H1 (cell line): ENCODE measurements around the gene PPP6R1. TPM values are rescaled to one million over a fixed set of nuclear protein-coding genes. Genes with fewer than 3 reads are reported as not detected.

Experiments used
- CTCF ChIA-PET: fragments of 300-600 bp; sonication (Branson Sonifier 250); formaldehyde crosslinking; loops from one replicate; lab custom pipeline; 2021; ENCODE audit not compliant: partially characterized antibody; lab: Charles Lee
- POLR2A ChIA-PET: fragments of 300-600 bp; sonication (Branson Sonifier 250); formaldehyde crosslinking; loops from one replicate; lab custom pipeline; 2021; ENCODE audit warnings: inconsistent platforms; ENCODE audit not compliant: partially characterized antibody; lab: Charles Lee
- DNase-seq, 2 experiments: peaks; one replicate each; pipeline versions ENCODE4 v3.0.0 to v3.0.0-alpha.2; 2010 to 2022; ENCODE audit warnings: low spot score in 2 of 2, low read depth in 1 of 2, mixed read lengths in 1 of 2
- FAIRE-seq: peaks from 2 replicates; lab custom pipeline; 2011; peaks lifted over from hg19 to GRCh38; lab: Jason Lieb, UNC
- H2AFZ ChIP-seq: 2 replicates; pipeline ENCODE4 v1.8.1; 2012; ENCODE audit warnings: low read length, inconsistent platforms
- H2AK5ac ChIP-seq: 2 replicates; pipeline ENCODE4 v1.6.1; 2013; ENCODE audit warnings: low read depth, low read length
- H2BK120ac ChIP-seq: replicated peaks from 2 replicates; pipeline ENCODE3; 2013; ENCODE audit warnings: low read depth, low read length, inconsistent platforms
- H2BK12ac ChIP-seq: 2 replicates; pipeline ENCODE4 v1.6.1; 2013; ENCODE audit warnings: low read depth, low read length
- H2BK15ac ChIP-seq: 2 replicates; pipeline ENCODE4 v1.6.1; 2013; ENCODE audit warnings: low read length
- H2BK20ac ChIP-seq: 2 replicates; pipeline ENCODE4 v1.6.1; 2013; ENCODE audit warnings: low read length
- H2BK5ac ChIP-seq: 2 replicates; pipeline ENCODE4 v1.6.1; 2013; ENCODE audit warnings: low read depth, low read length
- H3K14ac ChIP-seq: 2 replicates; pipeline ENCODE4 v1.6.1; 2013; ENCODE audit warnings: inconsistent platforms; ENCODE audit not compliant: insufficient read length
- H3K18ac ChIP-seq: 2 replicates; pipeline ENCODE4 v1.6.1; 2013; ENCODE audit warnings: low read length; ENCODE audit errors: extremely low read depth
- H3K23ac ChIP-seq: 2 replicates; pipeline ENCODE4 v1.6.1; 2013; ENCODE audit warnings: inconsistent platforms; ENCODE audit not compliant: insufficient read length
- H3K23me2 ChIP-seq: 2 replicates; pipeline ENCODE4 v1.6.1; 2013; ENCODE audit warnings: low read depth, low read length
- H3K27ac ChIP-seq: 2 replicates; pipeline ENCODE4 v1.6.1; 2011; ENCODE audit warnings: low read depth, low read length, inconsistent platforms
- H3K27me3 ChIP-seq, 4 experiments: replicated peaks in 1 of 4; 1 replicate in 1 of 4; 2 replicates in 3 of 4; pipeline versions ENCODE4 v1.6.1 to v1.8.1; 2011 to 2013; ENCODE audit warnings: low read length in 3 of 4, mild to moderate bottlenecking in 3 of 4, inconsistent platforms in 2 of 4, mixed read lengths in 2 of 4, moderate library complexity in 1 of 4; ENCODE audit not compliant: control insufficient read depth in 3 of 4, insufficient read depth in 3 of 4; ENCODE audit errors: extremely low read depth in 1 of 4
- H3K36me3 ChIP-seq, 4 experiments: 2 replicates each; pipeline versions ENCODE4 v1.6.1 to v1.8.1; 2011 to 2013; ENCODE audit warnings: mild to moderate bottlenecking in 4 of 4, low read length in 3 of 4, moderate library complexity in 2 of 4, control low read depth in 1 of 4, inconsistent platforms in 1 of 4; ENCODE audit not compliant: insufficient read depth in 4 of 4, control insufficient read depth in 2 of 4
- H3K4ac ChIP-seq: replicated peaks from 2 replicates; pipeline ENCODE3; 2013; ENCODE audit warnings: low read length, low read depth, mixed read lengths, inconsistent platforms; ENCODE audit not compliant: insufficient read length
- H3K4me1 ChIP-seq, 4 experiments: replicated peaks in 1 of 4; 1 replicate in 1 of 4; 2 replicates in 3 of 4; pipeline versions ENCODE4 v1.6.1 to v1.8.1; 2011 to 2013; ENCODE audit warnings: low read length in 3 of 4, inconsistent platforms in 2 of 4, mixed read lengths in 1 of 4; ENCODE audit not compliant: insufficient read depth in 4 of 4, control insufficient read depth in 3 of 4
- H3K4me2 ChIP-seq, 2 experiments: 2 replicates each; pipeline versions ENCODE4 v1.6.1 to v1.8.1; 2011 to 2013; ENCODE audit warnings: low read depth in 2 of 2, low read length in 2 of 2, control low read depth in 1 of 2, inconsistent platforms in 1 of 2, mild to moderate bottlenecking in 1 of 2; ENCODE audit not compliant: insufficient read depth in 1 of 2
- H3K4me3 ChIP-seq, 4 experiments: fragments of 200-600, 300-600 bp in 1 of 4; sonication (generic), shearing (Covaris generic), sonication (Bioruptor Twin) in 1 of 4; 2 replicates each; pipeline versions ENCODE4 v1.5.1 to v1.8.1; 2011 to 2016; ENCODE audit warnings: low read length in 4 of 4, low read depth in 3 of 4, control low read depth in 2 of 4, inconsistent platforms in 2 of 4, mild to moderate bottlenecking in 2 of 4, mixed read lengths in 1 of 4, moderate library complexity in 1 of 4; ENCODE audit not compliant: insufficient read depth in 2 of 4; ENCODE audit errors: extremely low read depth in 1 of 4
- H3K56ac ChIP-seq: replicated peaks from 2 replicates; pipeline ENCODE3; 2013; ENCODE audit warnings: low read depth, mild to moderate bottlenecking, mixed read lengths, low read length, inconsistent platforms; ENCODE audit not compliant: insufficient read length
- H3K79me1 ChIP-seq: 2 replicates; pipeline ENCODE4 v1.6.1; 2013; ENCODE audit warnings: low read depth, low read length, control low read depth
- H3K79me2 ChIP-seq, 2 experiments: 2 replicates each; pipeline versions ENCODE4 v1.6.1 to v1.8.1; 2012 to 2013; ENCODE audit warnings: low read length in 2 of 2, mild to moderate bottlenecking in 2 of 2, inconsistent platforms in 1 of 2; ENCODE audit not compliant: insufficient read depth in 2 of 2, control insufficient read depth in 1 of 2
- H3K9ac ChIP-seq, 4 experiments: replicated peaks in 1 of 4; 1 replicate in 1 of 4; 2 replicates in 3 of 4; pipeline versions ENCODE4 v1.6.1 to v1.8.1; 2011 to 2013; ENCODE audit warnings: low read depth in 3 of 4, low read length in 3 of 4, control low read depth in 2 of 4, mild to moderate bottlenecking in 2 of 4, moderate library complexity in 2 of 4, inconsistent platforms in 1 of 4; ENCODE audit errors: extremely low read depth in 1 of 4
- H3K9me3 ChIP-seq, 2 experiments: 2 replicates each; pipeline versions ENCODE4 v1.6.1 to v1.8.1; 2012 to 2013; ENCODE audit warnings: mild to moderate bottlenecking in 2 of 2, moderate library complexity in 2 of 2, control low read depth in 1 of 2, inconsistent platforms in 1 of 2, low read depth in 1 of 2, low read length in 1 of 2, mixed read lengths in 1 of 2; ENCODE audit not compliant: insufficient read depth in 2 of 2
- H4K20me1 ChIP-seq, 2 experiments: replicated peaks in 1 of 2; 2 replicates each; pipeline versions ENCODE3 to v1.8.1; 2011 to 2013; ENCODE audit warnings: inconsistent platforms in 2 of 2, low read length in 2 of 2, mild to moderate bottlenecking in 1 of 2; ENCODE audit not compliant: insufficient read depth in 2 of 2, control insufficient read depth in 1 of 2
- H4K5ac ChIP-seq: 2 replicates; pipeline ENCODE4 v1.6.1; 2013; ENCODE audit warnings: low read length, low read depth, mixed read lengths, inconsistent platforms; ENCODE audit not compliant: insufficient read length
- H4K8ac ChIP-seq: 2 replicates; pipeline ENCODE4 v1.8.0; 2013; ENCODE audit warnings: mild to moderate bottlenecking, moderate library complexity, low read length, inconsistent platforms; ENCODE audit not compliant: insufficient read depth; ENCODE audit errors: extremely low read depth
- H4K91ac ChIP-seq: replicated peaks from 2 replicates; pipeline ENCODE3; 2013; ENCODE audit warnings: low read length, mixed read lengths, inconsistent platforms; ENCODE audit not compliant: insufficient read length
- CEBPB ChIP-seq: IDR thresholded peaks from 2 replicates; pipeline ENCODE4 v1.6.1; 2012; ENCODE audit warnings: low read depth, low read length
- CREB1 ChIP-seq: IDR thresholded peaks from 2 replicates; pipeline ENCODE4 v1.6.1; 2012; ENCODE audit warnings: inconsistent platforms
- EZH2 ChIP-seq: fragments of 200-600 bp; sonication (generic); IDR thresholded peaks from 2 replicates; pipeline ENCODE4 v1.7.1; 2012; ENCODE audit warnings: low read depth, mild to moderate bottlenecking, moderate library complexity, low read length, inconsistent platforms; ENCODE audit not compliant: severe bottlenecking
- JUN ChIP-seq: IDR thresholded peaks from 2 replicates; pipeline ENCODE4 v1.6.1; 2011; ENCODE audit warnings: low read depth, mild to moderate bottlenecking, improper control_type of control experiment, low read length
- KDM1A ChIP-seq: fragments of 200-600, 300-600 bp; sonication (generic); IDR thresholded peaks from 2 replicates; pipeline ENCODE4 v1.7.1; 2016; ENCODE audit warnings: mild to moderate bottlenecking, low read length, borderline replicate concordance
- RAD21 ChIP-seq, 2 experiments: IDR thresholded peaks in 1 of 2; conservative IDR thresholded peaks in 1 of 2; 2 replicates each; pipeline ENCODE4 v1.6.1; 2011; ENCODE audit warnings: low read depth in 2 of 2, low read length in 2 of 2, improper control_type of control experiment in 1 of 2, inconsistent platforms in 1 of 2, mild to moderate bottlenecking in 1 of 2, moderate library complexity in 1 of 2
- SP2 ChIP-seq: IDR thresholded peaks from 2 replicates; pipeline ENCODE4 v1.6.1; 2012; ENCODE audit warnings: mild to moderate bottlenecking, low read length, inconsistent platforms
- SRF ChIP-seq: IDR thresholded peaks from 2 replicates; pipeline ENCODE4 v1.6.1; 2011; ENCODE audit warnings: mild to moderate bottlenecking, low read depth, low read length, moderate library complexity
- TAF1 ChIP-seq: IDR thresholded peaks from 2 replicates; pipeline ENCODE4 v1.6.1; 2011; ENCODE audit warnings: mild to moderate bottlenecking, low read depth, low read length
- TAF7 ChIP-seq: optimal IDR thresholded peaks from 2 replicates; pipeline ENCODE3; 2011; ENCODE audit warnings: low read depth, mild to moderate bottlenecking, inconsistent platforms, low read length, moderate library complexity, borderline replicate concordance
- USF2 ChIP-seq: IDR thresholded peaks from 2 replicates; pipeline ENCODE4 v1.6.1; 2011; ENCODE audit warnings: low read length, improper control_type of control experiment
- WGBS, 2 experiments: shearing (Covaris generic) in 1 of 2; methylation state at CpG; one replicate each; pipeline versions ENCODE4 v1.1.6 to v1.1.7; 2013 to 2015; ENCODE audit warnings: low lambda C conversion rate in 2 of 2, mixed read lengths in 2 of 2, inconsistent platforms in 1 of 2, low coverage in 1 of 2, missing lambda C conversion rate in 1 of 2; ENCODE audit not compliant: insufficient replicate concordance in 2 of 2, insufficient coverage in 1 of 2, insufficient read length in 1 of 2; ENCODE audit errors: extremely low coverage in 1 of 2, missing lambda C conversion rate in 1 of 2; 5-methylcytosine and 5-hydroxymethylcytosine counted together
- polyA plus RNA-seq, 7 experiments: library from polyadenylated mRNA; depleted of rRNA in 3 of 7; stranded (reverse) in 5 of 7; unstranded in 2 of 7; fragments of >200 nt in 5 of 7; fragments of 200-250 nt in 2 of 7; gene quantifications; 1 replicate in 5 of 7; 2 replicates in 1 of 7; 4 replicates in 1 of 7; pipeline versions ENCODE4 v1.2.1 to v1.2.3, GENCODE V29; 2011 to 2013; ENCODE audit warnings: missing spikeins in 2 of 7, mixed read lengths in 2 of 7
- total RNA-seq: library from RNA; stranded (reverse); fragmentation: NEBNext Ultra II Directional; extraction: Animal tissue kit (Norgen Biotek cat#: 25700); gene quantifications from 2 replicates; pipeline ENCODE4 v1.2.1, GENCODE V29; 2021

Gene PPP6R1
- total and polyA plus RNA-seq, 2 of the 8 experiments (the other 6 are each of a cell fraction or from before 2014, with no cell fraction given) = 36.4 to 74.4 TPM

GRCh38 chr19:55269299-55269698 lies 10.5 kb upstream of the PPP6R1 start:
- H3K23me2 ChIP-seq = peaks cover 9% of the 10 kb centered on the region; the same call in 1 of the 2 replicates
- H2BK15ac ChIP-seq = no peak overlapping the region
- no peak overlapping the region for H3K23ac ChIP-seq
- no peak for DNase-seq
- no peak overlapping the region for H2BK20ac ChIP-seq
- no peak overlapping the region for H3K18ac ChIP-seq
- H3K56ac ChIP-seq = no peak overlapping the region
- 95% methylated on average over 8 of the region's 8 CpGs; no CpG with 5 or more reads in 1 of the 2 experiments for WGBS, 2 experiments
- H3K9me3 ChIP-seq = peaks cover 0 to 3% of the 10 kb centered on the region in 2 experiments; a peak in 2 of 4 replicates
- no peak overlapping the region for H4K91ac ChIP-seq
- CTCF ChIA-PET = interaction anchor here (1.2 to 1.9 kb wide), 4 partner anchors 9 to 168 kb away, joined by 4 to 7 read pairs (median 6); partner anchors contain the start of gene HSPBP1
- no peak overlapping the region for H2BK12ac ChIP-seq
- H3K14ac ChIP-seq = no peak overlapping the region
- H3K27me3 ChIP-seq = no peaks in the 10 kb centered on the region
- H3K27ac ChIP-seq = no peak overlapping the region
- peaks cover 0 to under 1% (median 0%) of the 10 kb centered on the region in 4 experiments; a peak in 3 of 8 replicates for H3K36me3 ChIP-seq
- peaks cover 0 to 10% of the 10 kb centered on the region in 2 experiments for H4K20me1 ChIP-seq
- H3K9ac ChIP-seq = no peak overlapping the region
- peaks cover 0 to 3% (median 0%) of the 10 kb centered on the region in 4 experiments; a peak in 1 of 7 replicates for H3K4me1 ChIP-seq
- H3K79me2 ChIP-seq = peaks cover 0 to 6% of the 10 kb centered on the region in 2 experiments; a peak in 1 of 4 replicates
- no peak overlapping the region for H3K4me2 ChIP-seq
- no peak for FAIRE-seq
- no peak overlapping the region for H4K5ac ChIP-seq
- H2AFZ ChIP-seq = no peak overlapping the region
- peaks cover 10% of the 10 kb centered on the region for H3K79me1 ChIP-seq
- TF ChIP-seq RAD21 (IDR thresholded peaks at IDR 0.05 in 1 of 2, conservative IDR thresholded peaks at IDR 0.05 in 1 of 2; ENCODE audit: low read depth in 2 of 2, low read length in 2 of 2) = no peak
- no peak for TF ChIP-seq KDM1A
- no peak for TF ChIP-seq SRF
- no peak for TF ChIP-seq USF2
- TF ChIP-seq EZH2 = no peak
- TF ChIP-seq JUN = no peak
- no peak for TF ChIP-seq CREB1
- no peak for TF ChIP-seq TAF7
- no peak for TF ChIP-seq TAF1
- TF ChIP-seq CEBPB = no peak
- TF ChIP-seq SP2 = no peak
- H3K4ac ChIP-seq = no peak overlapping the region
- POLR2A ChIA-PET = interaction anchor here (1.1 to 1.7 kb wide), 5 partner anchors 12 to 139 kb away, joined by 3 to 6 read pairs (median 4); partner anchors contain the start of genes TMEM238 and UBE2S
- no peak overlapping the region for H2AK5ac ChIP-seq
- no peak overlapping the region for H4K8ac ChIP-seq
- H2BK120ac ChIP-seq = no peak overlapping the region
- H2BK5ac ChIP-seq = no peak overlapping the region
- no peak overlapping the region for H3K4me3 ChIP-seq
